GM12891 (cell line): ENCODE results near the gene LDB2.

Experiments
- DNase-seq: peaks from one replicate; pipeline ENCODE4 v3.0.0; 2011; ENCODE audit warnings: low spot score; ENCODE audit not compliant: insufficient read length
- FAIRE-seq: peaks from 2 replicates; lab custom pipeline; 2011; peaks lifted over from hg19 to GRCh38; lab: Jason Lieb, UNC
- PAX5 ChIP-seq: IDR thresholded peaks from 2 replicates; pipeline ENCODE4 v1.6.1; 2011; ENCODE audit warnings: low read length, moderate library complexity, mild to moderate bottlenecking; ENCODE audit not compliant: insufficient read depth, severe bottlenecking
- POLR2A ChIP-seq: IDR thresholded peaks from 2 replicates; pipeline ENCODE4 v1.6.1; 2011; ENCODE audit warnings: low read depth, low read length, control low read depth
- POLR2AphosphoS5 ChIP-seq: IDR thresholded peaks from 2 replicates; pipeline ENCODE4 v1.6.1; 2011; ENCODE audit warnings: low read depth, low read length, control low read depth
- POU2F2 ChIP-seq: IDR thresholded peaks from 2 replicates; pipeline ENCODE4 v1.6.1; 2011; ENCODE audit warnings: low read depth, mild to moderate bottlenecking, control low read depth, low read length, moderate library complexity
- SPI1 ChIP-seq: IDR thresholded peaks from 2 replicates; pipeline ENCODE4 v1.6.1; 2011; ENCODE audit warnings: low read depth, low read length, control low read depth
- TAF1 ChIP-seq: IDR thresholded peaks from 2 replicates; pipeline ENCODE4 v1.6.1; 2011; ENCODE audit warnings: low read depth, low read length, control low read depth

Gene LDB2

DNA sequence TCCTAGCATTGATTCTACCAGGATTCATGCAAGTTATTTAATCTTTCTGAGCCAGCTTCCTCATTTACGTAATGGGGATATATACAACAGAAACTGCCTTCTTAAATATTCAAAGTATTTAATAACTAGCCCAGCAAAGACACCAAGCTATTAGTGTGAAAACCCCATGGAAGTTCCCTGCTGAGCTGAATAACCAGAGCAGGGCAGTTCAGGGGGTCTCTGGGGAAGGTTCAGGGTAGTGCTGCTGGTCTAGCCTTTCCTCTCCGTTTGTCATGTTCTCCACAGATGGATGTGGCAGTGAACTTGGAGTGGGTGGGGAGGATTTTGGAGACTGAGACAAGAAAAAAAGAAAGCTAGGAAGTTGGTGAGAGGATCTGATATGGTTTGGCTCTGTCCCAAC is 431.4 kb downstream of the LDB2 start:
- TF ChIP-seq POLR2AphosphoS5 (no peak), POLR2A (no peak), TAF1 (no peak), POU2F2 (no peak)
- no peak for DNase-seq
- FAIRE-seq: no peak

DNA sequence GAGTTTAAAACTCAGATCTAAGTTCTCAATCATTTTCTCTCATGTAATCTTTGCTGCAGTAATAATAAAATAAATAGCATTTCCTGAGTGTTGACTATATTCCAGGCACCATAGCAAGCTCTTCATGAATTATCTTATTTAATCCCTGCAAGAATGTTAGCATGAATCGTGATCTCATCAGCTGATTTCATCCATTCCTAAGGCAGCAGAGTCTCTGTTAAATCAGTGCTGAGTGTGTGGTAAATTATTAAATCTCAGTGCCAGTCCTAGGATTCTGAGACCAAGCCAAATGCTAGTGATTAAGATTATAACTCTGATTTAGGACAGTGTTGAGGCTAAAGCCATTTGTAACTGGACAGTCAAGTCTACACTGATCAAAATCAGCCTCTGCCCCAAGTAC is 431.9 kb downstream of the LDB2 start:
- DNase-seq: no peak
- FAIRE-seq: no peak
- TF ChIP-seq TAF1 (no peak), POLR2A (no peak), SPI1 (no peak), POLR2AphosphoS5 (no peak), PAX5 (no peak)

DNA sequence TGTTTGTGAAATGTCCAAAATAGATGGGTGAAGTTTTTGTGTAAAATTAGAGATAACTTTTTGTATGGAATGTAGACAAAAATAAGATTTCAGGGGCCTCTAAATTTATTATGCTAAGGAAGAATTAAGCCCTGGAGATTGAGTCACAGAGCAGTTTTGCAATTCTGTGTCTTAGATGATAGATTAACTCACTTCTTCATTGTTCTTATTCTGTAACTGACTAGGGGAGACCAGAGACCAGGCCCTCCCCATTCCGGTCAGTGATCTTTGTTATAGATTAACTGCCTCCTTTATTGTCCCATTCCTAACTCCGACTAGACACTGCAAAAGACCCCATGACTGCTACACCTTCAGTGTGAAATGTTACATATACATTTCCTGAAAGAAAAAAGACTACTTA is 433.8 kb downstream of the LDB2 start:
- FAIRE-seq (no peak), DNase-seq (no peak)

DNA sequence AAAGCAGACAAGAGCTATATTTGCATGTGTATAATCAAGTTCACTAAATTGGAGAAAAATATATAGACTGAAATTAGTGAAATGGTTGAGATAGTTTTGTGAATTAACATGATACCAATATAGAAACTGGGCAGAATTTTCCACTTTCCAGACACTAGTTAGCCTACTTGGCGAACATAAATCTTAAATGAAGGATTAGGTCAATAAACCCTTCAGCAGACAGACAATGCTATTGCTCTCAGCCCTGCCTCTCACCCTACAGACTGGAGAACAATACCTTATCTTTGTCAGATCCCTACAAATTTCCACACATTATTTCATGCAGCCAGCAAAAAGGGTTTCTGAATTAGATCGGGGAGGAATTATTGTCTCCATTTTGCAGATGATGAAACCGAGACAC is 435.8 kb downstream of the LDB2 start:
- FAIRE-seq: no peak
- no peak for TF ChIP-seq TAF1
- TF ChIP-seq POLR2AphosphoS5: no peak
- TF ChIP-seq PAX5: no peak
- no peak for TF ChIP-seq POU2F2
- no peak for TF ChIP-seq POLR2A
- TF ChIP-seq SPI1: no peak
- DNase-seq: no peak

More for the DNA sequence above, 433.8 kb downstream of the LDB2 start:
- TF ChIP-seq POLR2A (no peak), POLR2AphosphoS5 (no peak)

DNA sequence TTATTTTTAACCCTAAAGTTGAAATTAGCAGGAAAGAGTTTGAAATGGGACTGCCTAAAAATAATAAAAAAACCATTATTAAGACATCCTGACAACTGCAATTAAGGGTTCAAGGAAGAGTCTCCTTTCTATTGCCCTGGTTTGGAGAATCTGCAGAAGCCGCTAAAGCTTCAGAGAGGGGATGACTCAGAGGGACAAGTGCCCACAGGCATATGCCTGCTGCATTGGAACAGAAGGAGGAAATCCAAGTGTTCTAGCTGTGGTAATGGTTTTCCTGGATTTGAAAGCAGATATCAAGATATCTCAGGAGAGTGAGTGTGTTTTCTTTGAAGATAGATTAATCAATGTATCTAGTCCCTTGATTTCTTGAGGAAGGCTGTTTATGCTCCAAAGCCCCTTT is 437.1 kb downstream of the LDB2 start:
- TF ChIP-seq POU2F2 (no peak), SPI1 (no peak), POLR2A (no peak), PAX5 (no peak), POLR2AphosphoS5 (no peak), TAF1 (no peak)
- FAIRE-seq (no peak), DNase-seq (no peak)

DNA sequence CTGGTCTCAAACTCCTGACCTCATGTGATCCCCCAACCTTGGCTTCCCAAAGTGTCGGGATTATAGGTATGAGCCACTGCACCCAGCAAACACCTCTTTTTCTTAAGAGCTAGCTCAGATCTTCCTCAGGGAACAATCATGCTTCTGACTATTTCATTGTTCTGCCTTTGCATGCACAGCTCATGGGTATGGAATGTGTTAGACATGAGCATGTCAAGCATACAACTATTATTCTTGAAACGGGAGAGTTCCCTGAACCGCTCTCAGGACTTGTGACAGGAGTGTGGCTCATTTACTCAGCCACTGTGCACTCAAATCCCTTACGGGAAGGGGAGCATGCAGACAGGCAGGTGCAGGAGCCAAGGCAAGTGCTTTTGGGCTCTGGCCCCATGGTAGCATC is 440.5 kb downstream of the LDB2 start:
- DNase-seq: no peak
- no peak for FAIRE-seq
- TF ChIP-seq POLR2AphosphoS5 (no peak), TAF1 (no peak), PAX5 (no peak), POU2F2 (no peak), SPI1 (no peak), POLR2A (no peak)
